NK-92 (cell line): ENCODE data around the gene SLC22A23.

Source experiments
- DNase-seq: peaks from one replicate; lab custom pipeline; 2025; ENCODE audit not compliant: unreplicated experiment; lab: John Stamatoyannopoulos, UW

Gene SLC22A23

DNA sequence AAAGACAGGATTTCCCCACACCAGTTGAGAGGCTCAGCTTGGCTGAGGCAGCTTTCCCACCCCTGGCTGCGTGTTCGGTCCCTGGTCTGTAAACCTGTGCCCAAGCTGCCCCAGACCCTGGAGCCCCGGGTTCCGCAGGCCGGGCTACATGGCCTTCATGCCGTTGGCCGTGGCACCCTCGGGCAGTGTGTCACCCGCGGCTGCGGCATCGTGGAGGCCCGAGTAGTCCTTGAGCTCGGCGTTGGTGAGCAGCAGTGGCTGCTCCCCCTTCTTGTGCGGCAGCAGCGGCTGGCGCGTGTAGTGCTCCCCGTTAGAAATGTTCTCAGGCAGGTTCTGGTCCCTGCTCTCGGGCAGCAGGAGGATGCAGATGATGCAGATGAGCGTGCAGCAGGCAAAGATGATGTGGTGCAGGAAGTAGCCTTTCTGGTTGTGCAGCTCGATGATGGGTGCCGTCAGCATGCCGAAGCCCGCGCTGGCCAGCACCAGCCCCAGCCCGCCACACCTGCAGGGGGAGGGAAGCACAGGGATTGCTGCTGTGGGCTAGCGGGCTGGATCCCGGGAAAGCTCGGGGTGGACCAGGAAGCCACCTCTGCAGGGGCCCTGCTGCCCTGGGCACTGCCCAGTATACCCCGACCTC is 183.8 kb downstream of the SLC22A23 start:
- DNase-seq, result no peak

DNA sequence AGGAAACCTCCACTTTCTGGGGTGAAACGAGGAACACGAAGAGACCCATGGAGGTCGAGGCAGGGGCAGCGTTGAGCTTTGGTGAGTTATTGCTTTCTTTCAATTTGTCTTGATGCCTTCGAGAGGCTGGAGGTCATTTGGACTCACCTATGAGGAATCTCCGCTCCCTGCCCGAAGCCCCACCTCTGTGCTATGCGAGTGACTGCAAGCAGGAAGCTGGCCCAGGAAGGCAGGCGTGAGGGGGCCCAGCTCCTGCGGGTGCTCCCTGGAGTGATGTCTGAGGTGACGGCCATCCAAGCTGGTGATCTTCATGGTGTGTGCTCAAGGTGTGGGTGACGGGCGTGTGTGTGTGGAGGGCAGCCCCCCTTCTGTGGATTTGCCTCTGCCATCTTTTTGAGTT is 185.1 kb downstream of the SLC22A23 start:
- no peak for DNase-seq

DNA sequence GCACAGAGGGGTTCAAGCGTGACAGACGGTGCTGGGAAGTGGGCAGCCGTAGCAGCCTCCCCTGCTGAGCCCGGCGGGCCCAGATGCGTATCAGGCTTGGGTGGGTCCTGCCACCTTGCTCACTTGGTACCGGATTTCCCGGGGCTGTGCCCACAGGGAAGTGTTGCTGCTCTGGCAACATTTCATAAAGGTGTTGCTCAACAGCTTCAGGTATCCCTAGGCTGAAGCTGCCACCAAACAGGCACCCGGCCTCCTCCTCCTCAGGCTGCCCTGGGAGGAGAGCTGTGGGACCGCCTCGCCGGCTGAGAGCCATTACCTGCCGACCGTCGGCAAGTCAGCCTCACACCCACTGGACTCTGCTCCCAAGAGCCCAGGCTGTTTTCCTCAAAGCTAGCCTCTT is 186.6 kb downstream of the SLC22A23 start:
- no peak for DNase-seq

DNA sequence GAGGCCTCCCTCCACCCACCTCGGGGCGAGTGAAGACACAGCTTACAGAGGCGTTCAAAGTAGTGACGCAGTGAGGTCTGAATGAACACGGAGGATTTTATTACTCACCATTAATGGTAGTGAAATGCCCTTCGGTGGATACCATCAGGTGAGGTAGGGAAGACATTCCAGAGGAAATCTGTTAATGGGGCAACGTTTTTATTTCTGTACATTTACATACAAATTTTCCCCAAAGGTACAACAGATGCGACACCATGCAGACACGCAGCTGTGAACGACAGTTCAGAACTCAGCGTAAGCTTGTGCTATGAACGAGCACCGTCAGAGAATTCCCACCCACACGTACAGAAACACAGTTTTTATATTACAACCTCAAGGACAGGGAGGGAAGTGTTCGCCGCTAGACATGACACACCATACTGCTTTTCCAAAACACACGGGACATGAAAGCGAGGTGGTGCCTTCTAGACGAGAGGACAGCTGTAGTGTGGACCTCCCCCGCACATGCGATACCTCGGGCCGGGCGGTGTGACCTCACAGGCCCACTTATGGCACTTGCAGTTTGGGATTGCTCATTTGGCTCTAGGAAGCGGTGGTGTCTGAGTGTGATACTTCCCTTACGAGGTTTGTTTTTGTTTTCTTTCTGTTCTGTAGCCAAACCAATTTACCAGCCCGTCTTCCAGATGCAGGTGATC is 187.4 kb downstream of the SLC22A23 start:
- no peak for DNase-seq

DNA sequence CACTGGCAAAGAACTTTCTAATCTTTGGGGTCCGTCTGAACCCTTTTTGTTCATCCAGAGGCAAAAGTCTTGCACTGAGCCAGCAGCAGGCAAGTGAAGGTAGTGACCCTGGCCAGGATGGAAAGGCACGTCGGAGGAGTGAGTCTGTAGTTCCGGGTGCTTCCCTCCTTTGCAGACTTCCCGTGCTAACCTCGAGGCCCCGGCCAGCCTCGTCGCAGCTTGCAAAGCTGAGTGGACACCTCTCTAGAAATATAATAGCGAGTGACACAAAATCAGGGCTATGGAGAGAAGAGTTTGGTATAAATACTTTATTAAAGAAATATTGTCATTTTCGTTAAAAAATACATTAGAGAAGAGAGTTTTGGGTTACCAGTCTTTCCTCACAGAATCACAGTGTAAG is 188.2 kb downstream of the SLC22A23 start:
- no peak for DNase-seq

DNA sequence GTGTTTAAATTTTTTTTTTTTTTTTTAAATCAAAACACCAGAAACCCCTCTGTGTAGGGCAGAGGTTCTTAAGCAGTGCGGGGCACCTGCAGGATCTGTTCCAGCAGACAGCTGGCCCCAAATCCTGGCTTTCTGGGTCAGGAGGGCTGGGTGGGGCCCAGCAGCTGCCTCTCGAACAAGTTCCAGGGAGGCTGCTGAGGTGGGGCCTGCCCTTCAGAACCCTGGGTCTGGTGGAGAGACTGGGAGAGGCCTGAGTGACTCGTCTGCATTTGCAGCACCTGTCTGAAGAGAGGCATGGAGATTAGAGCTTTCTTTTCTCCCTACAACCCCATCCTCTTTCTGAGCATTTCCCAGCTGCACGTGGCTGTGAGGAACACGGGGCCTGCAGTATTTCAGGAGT is 189.7 kb downstream of the SLC22A23 start:
- no peak for DNase-seq

DNA sequence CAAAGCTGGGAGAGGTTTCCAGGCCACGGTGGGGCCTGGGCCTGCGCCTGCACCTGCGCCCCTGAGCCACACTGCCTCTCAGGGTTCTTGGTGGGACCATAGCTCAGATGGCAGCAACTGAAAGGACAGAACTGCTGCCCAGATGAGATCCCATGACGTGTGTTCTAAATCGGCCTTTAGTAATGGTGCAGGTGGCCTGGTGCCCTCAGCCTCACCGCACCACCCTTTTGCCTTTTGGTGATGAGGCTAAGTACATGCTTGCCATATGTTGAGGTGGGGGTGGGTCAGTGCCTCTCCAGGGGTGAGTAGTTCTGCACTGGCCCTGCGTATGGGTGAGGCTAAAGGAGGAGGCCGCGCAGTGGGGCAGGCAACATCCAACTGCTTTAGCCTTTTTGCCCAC is 190.7 kb downstream of the SLC22A23 start:
- DNase-seq, result no peak

DNA sequence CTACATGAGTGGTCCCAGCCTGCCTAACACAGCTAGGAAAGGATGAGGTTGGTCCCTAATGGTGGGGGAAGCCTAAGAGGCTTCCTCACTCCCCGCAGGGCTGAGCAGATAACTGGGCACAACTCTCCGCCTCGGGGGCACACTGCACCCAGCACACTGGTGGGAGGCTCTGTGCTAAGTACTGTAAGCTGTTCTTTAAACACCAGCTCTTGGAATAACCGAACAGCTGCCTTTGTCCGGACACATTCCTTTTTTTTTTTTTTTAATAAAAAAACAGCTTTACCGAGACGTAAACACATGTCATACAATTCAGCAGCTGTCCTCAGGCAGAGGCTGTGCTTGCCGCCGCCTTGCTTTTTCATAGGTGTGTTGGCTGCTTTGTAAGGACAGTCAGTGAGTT is 191.2 kb downstream of the SLC22A23 start:
- DNase-seq, result no peak

DNA sequence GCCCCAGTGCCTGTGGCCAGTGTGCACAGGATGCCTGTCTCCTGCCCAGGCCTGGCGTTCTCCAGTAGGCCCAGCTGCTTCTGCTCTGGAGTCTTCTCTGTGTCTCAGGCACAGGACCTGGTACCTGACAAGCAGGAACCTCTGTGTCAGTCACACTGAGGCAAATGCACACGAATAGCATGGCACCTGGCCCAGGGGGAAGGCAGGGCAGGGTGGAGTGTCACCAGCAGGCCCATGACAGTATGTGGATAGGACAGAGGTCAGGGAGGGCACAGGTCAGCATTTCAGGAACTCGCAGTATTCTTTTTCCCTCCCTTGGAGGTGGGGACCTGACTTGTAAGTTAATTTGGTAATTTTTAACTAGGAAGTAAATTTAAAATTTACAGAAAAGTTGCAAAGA is 192.5 kb downstream of the SLC22A23 start:
- DNase-seq, result no peak

DNA sequence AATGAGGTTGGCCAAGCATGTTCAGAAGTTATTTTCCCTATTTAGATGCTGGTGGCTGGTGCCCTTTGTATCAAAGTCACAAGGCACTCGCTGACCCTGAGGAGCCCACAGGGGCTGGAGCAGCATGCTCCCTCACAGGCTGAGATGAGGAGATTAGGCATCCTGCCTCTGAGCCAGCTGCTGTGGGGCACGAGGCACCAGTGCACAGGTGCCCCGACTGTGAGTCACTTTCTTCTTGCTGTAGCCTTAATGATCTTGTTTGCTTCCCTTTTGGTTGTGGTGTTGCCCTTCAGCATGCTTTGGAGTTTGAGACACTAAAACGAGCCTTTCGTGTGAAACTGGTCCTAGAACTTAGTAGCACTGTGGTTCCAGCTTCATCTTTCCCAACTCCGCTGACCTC is 193.8 kb downstream of the SLC22A23 start:
- no peak for DNase-seq

DNA sequence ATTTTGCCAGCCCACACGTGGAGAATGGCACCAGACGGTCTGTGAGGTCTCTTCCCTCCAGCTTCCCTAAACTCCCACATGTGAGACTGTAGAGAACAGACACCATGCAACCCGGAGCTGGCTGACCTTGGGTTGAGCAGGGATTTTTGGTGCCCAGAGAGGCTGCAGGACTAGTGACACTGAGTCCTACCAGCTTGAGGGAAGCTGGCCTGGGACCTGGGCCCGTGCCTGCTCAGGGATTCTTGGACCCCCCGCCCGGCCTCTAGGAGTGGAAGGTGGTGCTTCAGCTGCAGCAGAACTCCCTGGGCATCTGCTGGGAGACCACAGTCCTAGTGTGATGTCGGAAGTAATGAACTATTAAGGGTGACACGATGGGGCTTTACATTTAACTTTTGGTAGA is 194.9 kb downstream of the SLC22A23 start:
- DNase-seq, result no peak

DNA sequence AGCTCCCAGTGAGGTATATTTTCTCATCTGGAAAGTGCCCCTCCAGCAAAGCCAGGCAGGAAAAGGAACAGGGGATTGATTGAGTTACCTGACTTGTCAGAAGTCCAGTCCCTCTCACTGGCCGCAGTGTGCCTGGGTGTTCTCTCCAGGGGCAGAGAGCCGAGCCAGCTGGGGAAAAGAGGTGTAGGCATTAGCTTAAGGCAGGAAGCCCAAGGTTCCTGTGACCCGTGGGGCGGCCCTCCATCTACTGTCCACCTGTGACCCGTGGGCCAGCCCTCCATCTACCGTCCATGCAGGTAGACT is 195.4 kb downstream of the SLC22A23 start:
- DNase-seq, result no peak

DNA sequence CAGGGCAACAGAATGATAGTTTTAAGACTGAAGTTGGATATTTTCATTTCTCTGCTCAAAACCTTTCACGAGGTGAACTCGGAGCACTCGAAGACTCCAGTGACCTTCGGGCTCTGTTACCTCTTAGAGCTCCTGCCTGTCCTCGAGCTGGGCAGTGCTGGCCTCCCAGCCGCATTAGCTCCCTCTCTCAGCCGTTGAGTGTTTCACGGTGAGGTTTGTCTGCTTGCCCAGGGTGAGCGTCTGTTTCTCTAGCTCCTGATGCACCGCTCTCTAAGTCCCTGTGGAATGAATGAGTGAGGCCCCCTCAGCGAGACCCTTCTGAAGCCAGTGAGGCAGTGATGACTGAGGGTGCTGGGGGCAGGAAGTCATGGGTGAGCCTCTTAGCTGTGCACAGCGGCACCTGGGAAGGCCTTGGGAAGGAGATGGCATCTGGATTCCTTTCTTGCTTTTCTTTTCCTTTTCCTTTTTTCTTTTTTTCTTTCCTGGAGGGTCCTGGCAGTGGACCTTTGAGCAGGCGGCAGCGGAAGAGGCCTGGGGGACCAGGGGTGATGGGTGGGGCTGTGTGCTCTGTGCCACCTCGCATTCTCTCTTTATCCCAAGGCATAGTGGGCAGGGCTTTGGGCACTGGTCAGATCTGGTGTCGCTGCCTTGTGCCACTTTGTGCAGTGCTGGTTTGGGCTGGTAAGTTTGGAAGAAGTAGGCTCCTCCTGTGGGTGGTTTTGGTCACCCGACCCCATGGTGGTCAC is 195.9 kb downstream of the SLC22A23 start:
- no peak for DNase-seq

DNA sequence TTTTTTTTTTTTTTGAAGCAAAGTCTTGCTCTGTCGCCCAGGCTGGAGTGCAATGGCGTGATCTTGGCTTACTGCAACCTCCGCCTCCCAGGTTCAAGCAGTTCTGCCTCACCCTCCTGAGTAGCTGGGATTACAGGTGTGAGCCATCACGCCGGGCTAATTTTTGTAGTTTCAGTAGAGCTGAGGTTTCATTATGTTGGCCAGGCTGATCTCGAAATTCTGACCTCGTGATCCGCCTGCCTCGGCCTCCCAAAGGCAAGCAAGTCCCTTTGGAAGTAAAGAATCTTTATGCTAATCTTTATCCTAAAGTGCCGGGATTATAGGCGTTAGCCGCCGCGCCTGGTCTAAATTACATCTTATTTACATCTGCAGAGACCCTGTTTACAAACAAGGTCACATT is 196.6 kb downstream of the SLC22A23 start:
- no peak for DNase-seq

DNA sequence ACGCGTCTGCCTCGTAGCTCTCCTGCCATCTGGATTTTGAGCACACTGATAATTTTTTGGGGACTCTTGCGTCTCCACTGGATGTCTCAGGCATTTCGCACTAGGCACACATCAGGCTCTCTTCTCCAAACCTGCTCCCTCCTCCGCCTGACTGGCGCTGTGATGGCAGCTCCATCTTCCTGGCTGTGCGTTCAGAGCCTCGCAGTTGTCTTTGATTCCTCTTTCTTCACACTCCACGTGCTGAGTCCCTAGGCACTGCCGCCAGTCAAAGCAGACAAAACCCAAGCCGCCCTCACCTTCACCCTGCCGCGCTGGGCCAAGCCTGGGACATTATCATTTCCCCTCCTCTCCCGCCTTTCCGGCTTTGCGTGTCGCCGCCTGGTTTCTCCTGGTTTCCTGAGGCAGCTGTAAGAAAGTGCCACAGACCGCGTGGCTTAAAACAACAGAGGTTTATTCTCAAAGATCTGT is 197.3 kb downstream of the SLC22A23 start:
- DNase-seq, result no peak

DNA sequence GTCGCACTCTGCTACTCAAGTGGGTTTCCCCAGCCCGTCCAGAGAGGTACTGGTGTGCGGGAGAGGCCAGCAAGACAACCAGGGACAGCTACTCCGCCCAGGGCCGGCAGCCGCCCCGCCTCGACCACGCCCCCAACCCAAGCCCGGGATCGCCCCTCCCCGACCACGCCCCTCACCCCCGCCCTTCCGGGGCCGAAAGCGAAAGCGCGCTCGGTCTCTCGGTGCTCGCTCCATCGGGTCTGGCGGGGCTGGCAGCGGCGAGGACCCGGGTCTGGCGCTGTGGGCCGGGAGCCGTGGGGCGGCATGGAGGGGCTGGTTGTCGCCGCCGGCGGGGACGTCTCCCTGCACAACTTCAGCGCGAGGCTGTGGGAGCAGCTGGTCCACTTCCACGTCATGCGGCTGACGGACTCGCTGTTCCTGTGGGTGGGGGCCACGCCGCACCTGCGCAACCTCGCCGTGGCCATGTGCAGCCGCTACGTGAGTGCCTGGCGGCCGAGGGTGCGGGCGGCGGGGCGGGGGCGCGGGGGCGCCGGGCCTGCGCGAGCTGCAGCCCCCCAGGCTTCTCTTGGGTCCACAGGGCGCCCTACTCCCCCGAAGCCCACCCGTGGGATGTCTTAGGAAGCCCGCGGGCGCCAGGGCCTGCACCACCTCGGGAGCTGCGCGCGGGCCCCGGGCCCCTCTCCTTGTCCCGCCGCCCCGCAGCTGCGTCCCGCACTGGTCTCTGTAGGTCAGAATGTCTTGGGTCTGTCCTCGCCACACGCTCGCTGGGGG is 197.9 kb downstream of the SLC22A23 start, which contains the start of gene PSMG4:
Gene PSMG4, plus strand, starts transcription at position 228 of the 771 bp plus-strand sequence. Its CDS starts 76 bp downstream, at position 304.
- peak; percentile 32 for DNase-seq

DNA sequence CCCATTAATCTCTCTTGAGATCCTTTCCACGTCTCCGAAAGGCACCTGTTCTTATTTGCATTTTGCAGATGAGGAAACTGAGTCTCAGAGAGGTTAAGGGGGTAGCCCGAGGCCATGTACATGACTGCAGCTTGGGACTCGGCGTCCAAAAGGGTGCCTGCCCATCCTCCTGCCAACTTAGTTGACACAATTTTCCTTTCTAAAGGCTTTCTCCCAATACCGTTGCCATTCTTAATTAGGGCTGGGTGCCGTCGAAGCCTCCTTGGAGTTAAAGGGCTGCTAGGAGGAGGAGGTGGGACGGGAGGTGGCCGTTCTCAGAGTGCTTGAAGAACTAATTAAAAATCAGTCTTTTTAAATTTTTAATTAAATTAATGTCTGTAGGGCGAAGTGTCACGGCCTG is 198.6 kb downstream of the SLC22A23 start:
- no peak for DNase-seq

DNA sequence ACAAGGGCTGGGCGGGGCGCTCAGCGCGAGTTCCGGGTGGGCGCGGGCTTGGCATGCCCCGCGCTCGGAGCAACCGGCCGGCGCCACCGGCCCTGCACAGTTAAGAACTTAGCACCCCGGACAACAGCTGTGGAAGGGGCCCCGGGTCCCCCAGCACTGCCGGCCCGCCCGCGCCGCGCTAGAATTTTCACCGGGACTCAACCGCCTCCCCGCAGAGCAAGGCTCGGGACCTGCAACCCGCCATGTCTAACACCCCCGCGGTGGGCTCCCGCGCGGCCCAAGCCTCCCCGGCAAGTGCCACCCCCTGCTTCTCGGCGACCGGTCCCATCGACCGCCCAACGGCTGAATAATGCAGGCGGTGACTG is 203.3 kb downstream of the SLC22A23 start:
- DNase-seq, result no peak

DNA sequence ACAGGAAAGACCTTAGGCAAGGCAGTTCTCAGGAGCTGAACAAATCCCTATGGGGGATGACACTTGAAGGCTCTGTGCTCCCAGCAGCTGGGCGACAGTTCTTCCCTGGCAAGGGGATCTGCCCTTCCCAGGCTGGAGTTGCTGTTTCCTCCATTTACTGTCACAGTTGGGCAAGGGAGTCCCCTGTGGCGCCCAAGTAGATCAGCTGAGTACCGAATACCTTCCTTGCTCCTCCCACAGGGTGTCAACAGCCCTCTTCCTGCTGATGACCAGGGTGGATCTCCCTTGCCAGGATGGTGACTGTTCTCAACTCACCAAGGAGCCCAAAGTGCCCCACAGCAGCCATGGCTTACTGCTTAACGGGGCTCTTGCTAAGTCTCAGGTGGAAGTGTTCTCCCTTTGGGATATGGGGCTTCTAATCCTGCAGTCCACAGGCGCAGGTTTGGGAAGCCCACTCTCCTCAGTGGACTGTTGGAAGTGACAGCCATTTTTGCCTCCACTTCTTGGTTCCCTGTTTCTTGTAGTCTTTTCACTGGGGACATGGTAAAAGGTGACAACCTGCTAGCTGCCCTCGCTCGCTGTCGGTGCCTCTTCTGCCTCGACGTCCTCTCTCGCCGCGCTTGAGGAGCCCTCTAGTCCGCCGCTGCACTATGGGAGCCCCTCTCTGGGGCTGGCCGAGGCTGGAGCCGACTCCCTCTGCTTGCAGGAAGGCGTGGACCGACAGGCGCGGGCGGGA is 203.8 kb downstream of the SLC22A23 start:
- DNase-seq, result no peak

DNA sequence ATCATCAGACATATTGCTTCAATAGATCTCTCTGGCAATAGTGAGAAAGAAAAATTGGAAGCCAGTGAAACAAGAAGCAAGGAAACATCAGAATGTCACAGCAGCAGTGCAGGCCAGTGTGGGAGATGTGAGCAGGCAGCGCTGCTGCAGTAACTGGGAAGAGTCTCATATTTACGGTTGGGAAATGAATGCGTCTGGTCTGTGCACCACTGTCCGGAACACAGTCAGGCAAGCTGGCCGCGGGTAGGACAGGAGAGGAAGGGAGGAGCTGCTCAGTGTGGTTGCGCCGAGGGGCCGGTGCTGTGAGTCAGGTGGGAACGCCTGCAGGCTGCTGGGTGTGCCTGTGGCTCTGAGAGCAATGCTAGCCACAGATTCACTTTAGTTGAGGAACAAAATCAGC is 204.5 kb downstream of the SLC22A23 start:
- DNase-seq, result no peak
